ENCODE measurements around the gene ASB6.

GRCh38 chr9:129632460-129632859 lies 9.5 kb downstream of the ASB6 start:
- TF ChIP-seq CTCF (IDR thresholded peaks at IDR 0.05) (no peak), ZFX (IDR thresholded peaks at IDR 0.05; ENCODE audit: borderline replicate concordance) (no peak)

Measured in 22Rv1 (cell line).